IMR-90 (cell line): ENCODE results near the gene CD68. TPM values are rescaled to one million over a fixed set of nuclear protein-coding genes. Genes with fewer than 3 reads are reported as not detected.

Experiments
- ATAC-seq: fragments of 200-7000 bp; cut with Tn5 transposase; 2 replicates; pipeline ENCODE4 v1.9.1; 2020; ENCODE audit warnings: low read depth, mild to moderate bottlenecking, moderate library complexity
- BruUV-seq: library from RNA; stranded (reverse); fragments of 400-500 nt; replicated peaks from 2 replicates; lab custom pipeline; 2021; lab: Mats Ljungman, UMichigan
- CTCF ChIA-PET: fragments of 300-600 bp; formaldehyde crosslinking; extraction: SDS; loops from one replicate; lab custom pipeline; 2021; ENCODE audit warnings: antibody characterized with exemption; lab: Yijun Ruan, JAX
- POLR2A ChIA-PET: fragments of 300-600 bp; sonication (Branson Sonifier 250); formaldehyde crosslinking; loops from one replicate; lab custom pipeline; 2022; ENCODE audit warnings: antibody characterized with exemption; ENCODE audit not compliant: unreplicated experiment; lab: Charles Lee
- DNase-seq: peaks from one replicate; pipeline ENCODE4 v3.0.0; 2013
- H2AFZ ChIP-seq: replicated peaks from 2 replicates; pipeline ENCODE3; 2013; ENCODE audit warnings: low read length, mild to moderate bottlenecking; ENCODE audit not compliant: poor library complexity
- H2AK5ac ChIP-seq: 2 replicates; pipeline ENCODE4 v1.6.1; 2013; ENCODE audit warnings: low read depth, low read length, inconsistent platforms
- H2AK9ac ChIP-seq: replicated peaks from 2 replicates; pipeline ENCODE3; 2013; ENCODE audit warnings: mild to moderate bottlenecking, low read depth, low read length, moderate library complexity; ENCODE audit not compliant: poor library complexity
- H2BK120ac ChIP-seq: 2 replicates; pipeline ENCODE4 v1.6.1; 2013; ENCODE audit warnings: low read depth, low read length, inconsistent platforms
- H2BK15ac ChIP-seq: 3 replicates; pipeline ENCODE4 v1.6.1; 2013; ENCODE audit warnings: low read depth, low read length, inconsistent platforms
- H2BK20ac ChIP-seq: 2 replicates; pipeline ENCODE4 v1.6.1; 2013; ENCODE audit warnings: low read depth, mild to moderate bottlenecking, inconsistent platforms, low read length, moderate library complexity
- H2BK5ac ChIP-seq: 2 replicates; pipeline ENCODE4 v1.6.1; 2013; ENCODE audit warnings: mild to moderate bottlenecking, low read depth, low read length, inconsistent platforms; ENCODE audit not compliant: poor library complexity, severe bottlenecking
- H3K14ac ChIP-seq: replicated peaks from 2 replicates; pipeline ENCODE4 v1.6.1; 2013; ENCODE audit warnings: low read depth, low read length, inconsistent platforms
- H3K18ac ChIP-seq: 2 replicates; pipeline ENCODE4 v1.6.1; 2013; ENCODE audit warnings: low read depth, low read length, control low read depth
- H3K23ac ChIP-seq: 2 replicates; pipeline ENCODE4 v1.6.1; 2013; ENCODE audit warnings: low read depth, low read length, inconsistent platforms
- H3K27ac ChIP-seq: 2 replicates; pipeline ENCODE4 v1.5.1; 2013; ENCODE audit warnings: mild to moderate bottlenecking, control low read depth, low read length; ENCODE audit not compliant: insufficient read depth
- H3K27me3 ChIP-seq: 2 replicates; pipeline ENCODE4 v1.6.1; 2013; ENCODE audit warnings: low read length; ENCODE audit not compliant: control insufficient read depth, insufficient read depth
- H3K36me3 ChIP-seq: 2 replicates; pipeline ENCODE4 v1.6.1; 2013; ENCODE audit warnings: low read length, mixed read lengths; ENCODE audit not compliant: control insufficient read depth, insufficient read depth
- H3K4ac ChIP-seq: 2 replicates; pipeline ENCODE4 v1.6.1; 2013; ENCODE audit warnings: low read depth, low read length, inconsistent platforms
- H3K4me1 ChIP-seq: 2 replicates; pipeline ENCODE4 v1.6.1; 2013; ENCODE audit warnings: low read length, mixed read lengths; ENCODE audit not compliant: control insufficient read depth, insufficient read depth
- H3K4me2 ChIP-seq: 2 replicates; pipeline ENCODE4 v1.6.1; 2013; ENCODE audit warnings: low read depth, mild to moderate bottlenecking, control low read depth, low read length, moderate library complexity
- H3K4me3 ChIP-seq: 2 replicates; pipeline ENCODE4 v1.5.1; 2013; ENCODE audit warnings: low read depth, mild to moderate bottlenecking, control low read depth, low read length, moderate library complexity; ENCODE audit not compliant: insufficient read depth
- H3K56ac ChIP-seq: 2 replicates; pipeline ENCODE4 v1.6.1; 2013; ENCODE audit warnings: low read length, inconsistent platforms; ENCODE audit not compliant: insufficient read depth; ENCODE audit errors: extremely low read depth
- H3K79me1 ChIP-seq, 2 experiments: 2 replicates each; pipeline ENCODE4 v1.6.1; 2013; ENCODE audit warnings: low read length in 2 of 2, inconsistent platforms in 1 of 2, low read depth in 1 of 2
- H3K9ac ChIP-seq: 2 replicates; pipeline ENCODE4 v1.6.1; 2013; ENCODE audit warnings: low read depth, low read length, control low read depth
- H3K9me1 ChIP-seq: 2 replicates; pipeline ENCODE4 v1.6.1; 2013; ENCODE audit warnings: low read length, inconsistent platforms; ENCODE audit not compliant: insufficient read depth
- H3K9me3 ChIP-seq: 2 replicates; pipeline ENCODE4 v1.6.1; 2013; ENCODE audit warnings: low read length; ENCODE audit not compliant: control insufficient read depth, insufficient read depth
- H4K20me1 ChIP-seq: 2 replicates; pipeline ENCODE4 v1.6.1; 2013; ENCODE audit warnings: low read length, inconsistent platforms; ENCODE audit not compliant: insufficient read depth
- H4K5ac ChIP-seq: 2 replicates; pipeline ENCODE4 v1.6.1; 2013; ENCODE audit warnings: mild to moderate bottlenecking, low read depth, low read length, control low read depth
- H4K8ac ChIP-seq, 2 experiments: 2 replicates each; pipeline ENCODE4 v1.6.1; 2013; ENCODE audit warnings: low read depth in 2 of 2, low read length in 2 of 2, control low read depth in 1 of 2, inconsistent platforms in 1 of 2
- H4K91ac ChIP-seq: 2 replicates; pipeline ENCODE4 v1.6.1; 2013; ENCODE audit warnings: low read depth, low read length, inconsistent platforms; ENCODE audit not compliant: insufficient read depth
- BHLHE40 ChIP-seq: fragments of 150-350 bp; IDR thresholded peaks from 2 replicates; pipeline ENCODE4 v1.6.1; 2016; ENCODE audit warnings: mild to moderate bottlenecking, low read depth, low read length
- CEBPB ChIP-seq: IDR thresholded peaks from 2 replicates; pipeline ENCODE4 v1.6.1; 2012; ENCODE audit warnings: low read depth, low read length, improper control_type of control experiment
- CTCF ChIP-seq: conservative IDR thresholded peaks from 2 replicates; pipeline ENCODE4 v1.5.1; 2012; ENCODE audit warnings: mild to moderate bottlenecking, low read depth, low read length, improper control_type of control experiment
- ELK1 ChIP-seq: fragments of 150-350 bp; IDR thresholded peaks from 2 replicates; pipeline ENCODE4 v1.6.1; 2016; ENCODE audit warnings: low read depth, mild to moderate bottlenecking, low read length, moderate library complexity, borderline replicate concordance
- FOS ChIP-seq: fragments of 150-350 bp; IDR thresholded peaks from 2 replicates; pipeline ENCODE4 v1.6.1; 2016; ENCODE audit warnings: low read depth, low read length
- MAFK ChIP-seq: IDR thresholded peaks from 2 replicates; pipeline ENCODE4 v1.6.1; 2012; ENCODE audit warnings: low read depth, low read length, improper control_type of control experiment
- MAZ ChIP-seq: IDR thresholded peaks from 2 replicates; pipeline ENCODE4 v1.6.1; 2012; ENCODE audit warnings: low read depth, mild to moderate bottlenecking, low read length, improper control_type of control experiment, moderate library complexity, borderline replicate concordance
- MXI1 ChIP-seq: IDR thresholded peaks from 2 replicates; pipeline ENCODE4 v1.6.1; 2012; ENCODE audit warnings: low read depth, mild to moderate bottlenecking, low read length, moderate library complexity, borderline replicate concordance
- NFE2L2 ChIP-seq: fragments of 150-350 bp; IDR thresholded peaks from 2 replicates; pipeline ENCODE4 v1.6.1; 2016; ENCODE audit warnings: low read depth, mild to moderate bottlenecking, low read length
- RAD21 ChIP-seq: IDR thresholded peaks from 2 replicates; pipeline ENCODE4 v1.6.1; 2012; ENCODE audit warnings: low read length, improper control_type of control experiment
- RCOR1 ChIP-seq: IDR thresholded peaks from 2 replicates; pipeline ENCODE4 v1.6.1; 2012; ENCODE audit warnings: mild to moderate bottlenecking, low read length, improper control_type of control experiment; ENCODE audit not compliant: insufficient replicate concordance
- RFX5 ChIP-seq: IDR thresholded peaks from 2 replicates; pipeline ENCODE4 v1.8.0; 2012; ENCODE audit warnings: low read depth, mild to moderate bottlenecking, low read length, moderate library complexity
- SMC3 ChIP-seq: fragments of 150-350 bp; IDR thresholded peaks from 2 replicates; pipeline ENCODE4 v1.6.1; 2016; ENCODE audit warnings: low read depth, mild to moderate bottlenecking, antibody characterized with exemption, low read length, moderate library complexity
- WGBS, 2 experiments: methylation state at CpG; one replicate each; pipeline versions ENCODE4 v1.1.5 to v1.1.7; 2013; ENCODE audit warnings: missing lambda C conversion rate in 2 of 2; ENCODE audit not compliant: insufficient read length in 1 of 2; ENCODE audit errors: extremely low coverage in 2 of 2; 5-methylcytosine and 5-hydroxymethylcytosine counted together
- dilution Hi-C: fragments of 300-500 bp; cut with HindIII; formaldehyde crosslinking; loops from one replicate; pipeline ENCODE4 v1.14.3; 2018; ENCODE audit warnings: low sequenced_read_pairs; ENCODE audit not compliant: unreplicated experiment
- in situ Hi-C: fragments of 300-500 bp; cut with MboI; formaldehyde crosslinking; loops from 3 replicates; pipeline ENCODE4 v1.14.3; 2019; ENCODE audit warnings: low sequenced_read_pairs, inconsistent platforms, mixed read lengths
- intact Hi-C: fragments of 100-400 bp; cut with micrococcal nuclease; formaldehyde crosslinking; loops from 2 replicates; pipeline ENCODE4 v1.10.0; 2022
- polyA plus RNA-seq, 3 experiments: library from polyadenylated mRNA; depleted of rRNA; stranded (reverse); fragments of >200 nt; gene quantifications; 2 replicates each; pipeline ENCODE4 v1.2.3, GENCODE V29; 2012; ENCODE audit warnings: low replicate concordance in 1 of 3
- total RNA-seq: library from RNA; depleted of rRNA; stranded (reverse); fragments of >200 nt; gene quantifications from 2 replicates; pipeline ENCODE4 v1.2.3, GENCODE V29; 2012

The CD68 gene
- total and polyA plus RNA-seq, 2 of the 4 experiments (the other 2 are of a cell fraction), result 16.0 to 43.1 TPM

GRCh38 chr17:7588553-7589203, 9.2 kb downstream of the CD68 start:
- Histone ChIP-seq H2AFZ (no peak overlapping the region), H3K56ac (no peak overlapping the region), H2BK120ac (no peak overlapping the region; the same call in 1 of the 2 replicates), H2AK9ac (peak overlapping the region; percentile 87), H3K4me1 (peaks cover 34% of the 10 kb centered on the region), H3K36me3 (peaks cover 40% of the 10 kb centered on the region), H4K5ac (peak overlapping the region; percentile 1; the same call in 1 of the 2 replicates), H3K9me3 (no peaks in the 10 kb centered on the region), H3K79me1 (peaks cover 23 to 68% of the 10 kb centered on the region in 2 experiments), H3K27me3 (no peaks in the 10 kb centered on the region), H3K9me1 (peaks cover 18% of the 10 kb centered on the region), H4K91ac (no peak overlapping the region; the same call in 1 of the 2 replicates), H2BK20ac (no peak overlapping the region), H3K4ac (peak overlapping the region; percentile 68), H2BK5ac (peak overlapping the region; percentile 90), H3K9ac (peak overlapping the region; percentile 30), H3K27ac (peak overlapping the region; percentile 75), H4K8ac (peak overlapping the region; percentile 21 to 47; a peak in 3 of 4 replicates), H3K4me2 (peak overlapping the region; percentile 36; the same call in 1 of the 2 replicates), H3K23ac (peak overlapping the region; percentile 55; the same call in 1 of the 2 replicates), H3K14ac (peak overlapping the region; percentile 75), H3K4me3 (no peak overlapping the region), H2AK5ac (peak overlapping the region; percentile 74), H2BK15ac (no peak overlapping the region), H4K20me1 (peaks cover 15% of the 10 kb centered on the region), H3K18ac (no peak overlapping the region)
- ATAC-seq (no peak), DNase-seq (no peak)
- WGBS, 2 experiments, result 82% methylated on average over 12 of the region's 30 CpGs; no CpG with 5 or more reads in 1 of the 2 experiments
- ChIA-PET CTCF (interaction anchor here (0.6 to 1.5 kb wide), 6 partner anchors 10 to 28 kb away, joined by 3 to 9 read pairs (median 4); no protein-coding TSS in a partner anchor), POLR2A (interaction anchor here (0.5 to 1.1 kb wide), 3 partner anchors 8 to 98 kb away, joined by 3 to 6 read pairs (median 3); partner anchors contain the start of gene CD68)
- in situ Hi-C loops, result no loop called here
- dilution Hi-C loops, result no loop called here
- intact Hi-C loops, result loop anchor here (1.0 to 2.0 kb wide), 2 partner anchors 74 to 308 kb away; partner anchors contain the start of gene SLC2A4
- no TSS peak for BruUV-seq
- TF ChIP-seq FOS, result no peak
- no peak for TF ChIP-seq CTCF
- TF ChIP-seq NFE2L2, result no peak
- no peak for TF ChIP-seq SMC3
- no peak for TF ChIP-seq MAZ
- TF ChIP-seq RFX5, result no peak
- no peak for TF ChIP-seq CEBPB
- no peak for TF ChIP-seq MXI1
- TF ChIP-seq ELK1, result no peak
- TF ChIP-seq RAD21, result no peak
- TF ChIP-seq RCOR1, result no peak
- no peak for TF ChIP-seq MAFK
- TF ChIP-seq BHLHE40, result no peak
